ENCODE results near the gene USP37. TPM values are rescaled to one million over a fixed set of nuclear protein-coding genes. Genes with fewer than 3 reads are reported as not detected.
A peak's percentile ranks its signal among the peaks of the same experiment; 100 is the strongest.

USP37 gene
- total and polyA plus RNA-seq, 2 of the 13 experiments (the other 11 are each of a cell fraction or from before 2014, with no cell fraction given) = 6.5 to 30.6 TPM

- no peak for TF ChIP-seq NAIF1 (CRISPR knock-in tag; IDR thresholded peaks at IDR 0.05; ENCODE audit: borderline replicate concordance)
- no peak for TF ChIP-seq PAWR (CRISPR knock-in tag; IDR thresholded peaks at IDR 0.05; ENCODE audit: borderline replicate concordance)
- TF ChIP-seq TARDBP (CRISPR knock-in tag; IDR thresholded peaks at IDR 0.05) = 0 out of 2 replicates have a peak, but pooled peaks have one; percentile 56
- no peak for TF ChIP-seq FLYWCH1 (CRISPR knock-in tag; IDR thresholded peaks at IDR 0.05)
- peak; percentile 40; the same call in 1 of the 2 replicates for TF ChIP-seq ZC3H4 (CRISPR knock-in tag; IDR thresholded peaks at IDR 0.05; ENCODE audit: borderline replicate concordance)
- TF ChIP-seq TIGD3 (CRISPR knock-in tag; IDR thresholded peaks at IDR 0.05; ENCODE audit: borderline replicate concordance) = no peak
- no peak for TF ChIP-seq PHB2 (IDR thresholded peaks at IDR 0.05; ENCODE audit: partially characterized antibody)
- no peak for TF ChIP-seq YEATS4 (CRISPR knock-in tag; IDR thresholded peaks at IDR 0.05; ENCODE audit: borderline replicate concordance)
- no peak for TF ChIP-seq NCOA2 (CRISPR knock-in tag; IDR thresholded peaks at IDR 0.05)
- no peak for TF ChIP-seq DMTF1 (CRISPR knock-in tag; IDR thresholded peaks at IDR 0.05)
- TF ChIP-seq, protein P1, sequence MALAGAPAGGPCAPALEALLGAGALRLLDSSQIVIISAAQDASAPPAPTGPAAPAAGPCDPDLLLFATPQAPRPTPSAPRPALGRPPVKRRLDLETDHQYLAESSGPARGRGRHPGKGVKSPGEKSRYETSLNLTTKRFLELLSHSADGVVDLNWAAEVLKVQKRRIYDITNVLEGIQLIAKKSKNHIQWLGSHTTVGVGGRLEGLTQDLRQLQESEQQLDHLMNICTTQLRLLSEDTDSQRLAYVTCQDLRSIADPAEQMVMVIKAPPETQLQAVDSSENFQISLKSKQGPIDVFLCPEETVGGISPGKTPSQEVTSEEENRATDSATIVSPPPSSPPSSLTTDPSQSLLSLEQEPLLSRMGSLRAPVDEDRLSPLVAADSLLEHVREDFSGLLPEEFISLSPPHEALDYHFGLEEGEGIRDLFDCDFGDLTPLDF (CRISPR knock-in tag; IDR thresholded peaks at IDR 0.05) = no peak
- TF ChIP-seq, protein P2, sequence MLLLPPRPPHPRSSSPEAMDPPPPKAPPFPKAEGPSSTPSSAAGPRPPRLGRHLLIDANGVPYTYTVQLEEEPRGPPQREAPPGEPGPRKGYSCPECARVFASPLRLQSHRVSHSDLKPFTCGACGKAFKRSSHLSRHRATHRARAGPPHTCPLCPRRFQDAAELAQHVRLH (CRISPR knock-in tag; IDR thresholded peaks at IDR 0.05; ENCODE audit: borderline replicate concordance, low read depth) = no peak; the same call in 1 of the 2 replicates
- no peak for TF ChIP-seq KLF6 (CRISPR knock-in tag; IDR thresholded peaks at IDR 0.05)
- TF ChIP-seq ZNF329 (CRISPR knock-in tag; IDR thresholded peaks at IDR 0.05; ENCODE audit: low read depth) = no peak
- TF ChIP-seq KLF13 (CRISPR knock-in tag; IDR thresholded peaks at IDR 0.05) = no peak
- no peak for TF ChIP-seq BHLHE40 (IDR thresholded peaks at IDR 0.05; ENCODE audit: low read length)
- no peak for TF ChIP-seq ZNF180 (CRISPR knock-in tag; IDR thresholded peaks at IDR 0.05; ENCODE audit: borderline replicate concordance, low read depth)
- peak; percentile 25; the same call in 1 of the 2 replicates for TF ChIP-seq RXRB (CRISPR knock-in tag; IDR thresholded peaks at IDR 0.05; ENCODE audit: borderline replicate concordance)
- TF ChIP-seq ZBTB38 (CRISPR knock-in tag; IDR thresholded peaks at IDR 0.05) = peak; percentile 44; the same call in 1 of the 2 replicates
- peak; percentile 64; the same call in 1 of the 2 replicates for TF ChIP-seq SMYD3 (CRISPR knock-in tag; IDR thresholded peaks at IDR 0.05)
- no peak for TF ChIP-seq MBD4 (IDR thresholded peaks at IDR 0.05; ENCODE audit: borderline replicate concordance, low read length)
- TF ChIP-seq, protein P3, sequence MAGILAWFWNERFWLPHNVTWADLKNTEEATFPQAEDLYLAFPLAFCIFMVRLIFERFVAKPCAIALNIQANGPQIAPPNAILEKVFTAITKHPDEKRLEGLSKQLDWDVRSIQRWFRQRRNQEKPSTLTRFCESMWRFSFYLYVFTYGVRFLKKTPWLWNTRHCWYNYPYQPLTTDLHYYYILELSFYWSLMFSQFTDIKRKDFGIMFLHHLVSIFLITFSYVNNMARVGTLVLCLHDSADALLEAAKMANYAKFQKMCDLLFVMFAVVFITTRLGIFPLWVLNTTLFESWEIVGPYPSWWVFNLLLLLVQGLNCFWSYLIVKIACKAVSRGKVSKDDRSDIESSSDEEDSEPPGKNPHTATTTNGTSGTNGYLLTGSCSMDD (CRISPR knock-in tag; IDR thresholded peaks at IDR 0.05) = no peak
- no peak for TF ChIP-seq RAD51 (IDR thresholded peaks at IDR 0.05; ENCODE audit: borderline replicate concordance)
- TF ChIP-seq TEAD3 (CRISPR knock-in tag; optimal IDR thresholded peaks at IDR 0.05; ENCODE audit: borderline replicate concordance) = no peak
- no peak for TF ChIP-seq ATF1 (CRISPR knock-in tag; IDR thresholded peaks at IDR 0.05)
- TF ChIP-seq HDAC1 (CRISPR knock-in tag; IDR thresholded peaks at IDR 0.05) = no peak; the same call in 1 of the 2 replicates
Measured at GRCh38 chr2:218406949-218407618, 161.1 kb downstream of the USP37 start (continued).

Measured in HepG2 (cell line).